Activated naive CD4-positive, alpha-beta T cell treated with anti-CD3 and anti-CD28 coated beads, Interleukin-2, amount 10 ng/mL, durations not matched to agents 7 days and 5 days (primary cell): ENCODE measurements around the gene EMCN.
"Not testable (repeated sequence)": the region's sequence is repeated elsewhere in the genome, so short reads cannot be mapped to it uniquely, and the experiment has no call there.

ENCODE experiments used
- CTCF ChIA-PET: fragments of 350-600 bp; sonication (Branson Sonifier 250); formaldehyde crosslinking; loops from one replicate; lab custom pipeline; 2021; ENCODE audit warnings: antibody characterized with exemption; lab: Charles Lee
- DNase-seq: peaks from one replicate; pipeline ENCODE4 v3.0.0-alpha.2; 2020
- H3K27ac Mint-ChIP-seq: one replicate; pipeline ENCODE4 v1.8.0; 2021; ENCODE audit warnings: mild to moderate bottlenecking, moderate library complexity, mixed read lengths
- H3K27me3 Mint-ChIP-seq: one replicate; pipeline ENCODE4 v1.8.0; 2021; ENCODE audit warnings: mild to moderate bottlenecking, mixed read lengths
- H3K36me3 Mint-ChIP-seq: one replicate; pipeline ENCODE4 v1.8.0; 2021; ENCODE audit warnings: mixed read lengths
- H3K4me1 Mint-ChIP-seq: one replicate; pipeline ENCODE4 v1.8.0; 2021; ENCODE audit warnings: mixed read lengths
- H3K4me3 Mint-ChIP-seq: one replicate; pipeline ENCODE4 v1.8.0; 2021; ENCODE audit warnings: mild to moderate bottlenecking, moderate library complexity, mixed read lengths
- H3K9me3 Mint-ChIP-seq: one replicate; pipeline ENCODE4 v1.8.0; 2021; ENCODE audit warnings: mixed read lengths

EMCN gene

GRCh38 chr4:100517864-100518341 lies at the start of gene EMCN:
EMCN (minus strand) TSS chr4:100518022; CDS start chr4:100517914, 108 bp downstream.
- H3K4me3 Mint-ChIP-seq, result no peak within 1 kb of the TSS
- no peaks in the 10 kb centered on the region for H3K9me3 Mint-ChIP-seq
- no peaks in the 10 kb centered on the region for H3K4me1 Mint-ChIP-seq
- no peaks in the 10 kb centered on the region for H3K36me3 Mint-ChIP-seq
- peaks cover 4% of the 10 kb centered on the region for H3K27me3 Mint-ChIP-seq
- no peak within 1 kb of the TSS for H3K27ac Mint-ChIP-seq
- CTCF ChIA-PET, result no interaction called here
- DNase-seq, result no peak

- DNase-seq, result no peak
- Mint-ChIP-seq H3K27me3 (no peaks in the 10 kb centered on the region), H3K4me1 (peaks cover 13% of the 10 kb centered on the region), H3K27ac (no peak overlapping the region), H3K9me3 (no peaks in the 10 kb centered on the region), H3K36me3 (no peaks in the 10 kb centered on the region), H3K4me3 (no peak overlapping the region)
- CTCF ChIA-PET, result no interaction called here
These were observed 48.6 kb upstream of the EMCN start for GRCh38 chr4:100566396-100566795.

- H3K4me3 Mint-ChIP-seq, result no peak overlapping the region
- no peak for DNase-seq
- H3K4me1 Mint-ChIP-seq, result no peaks in the 10 kb centered on the region
- no peaks in the 10 kb centered on the region for H3K36me3 Mint-ChIP-seq
- H3K9me3 Mint-ChIP-seq, result no peaks in the 10 kb centered on the region
- no peaks in the 10 kb centered on the region for H3K27me3 Mint-ChIP-seq
- H3K27ac Mint-ChIP-seq, result no peak overlapping the region
- CTCF ChIA-PET, result no interaction called here
These were observed 39.5 kb upstream of the EMCN start for GRCh38 chr4:100557306-100557705.

GRCh38 chr4:100555611-100556337 lies 38.0 kb upstream of the EMCN start:
- CTCF ChIA-PET, result interaction anchor here (0.6 to 1.0 kb wide), 2 partner anchors 15 to 462 kb away, joined by 3 read pairs; no protein-coding TSS in a partner anchor
- Mint-ChIP-seq H3K4me3 (no peak overlapping the region), H3K9me3 (no peaks in the 10 kb centered on the region), H3K27me3 (no peaks in the 10 kb centered on the region), H3K27ac (no peak overlapping the region), H3K36me3 (no peaks in the 10 kb centered on the region), H3K4me1 (no peaks in the 10 kb centered on the region)
- no peak for DNase-seq

DNA sequence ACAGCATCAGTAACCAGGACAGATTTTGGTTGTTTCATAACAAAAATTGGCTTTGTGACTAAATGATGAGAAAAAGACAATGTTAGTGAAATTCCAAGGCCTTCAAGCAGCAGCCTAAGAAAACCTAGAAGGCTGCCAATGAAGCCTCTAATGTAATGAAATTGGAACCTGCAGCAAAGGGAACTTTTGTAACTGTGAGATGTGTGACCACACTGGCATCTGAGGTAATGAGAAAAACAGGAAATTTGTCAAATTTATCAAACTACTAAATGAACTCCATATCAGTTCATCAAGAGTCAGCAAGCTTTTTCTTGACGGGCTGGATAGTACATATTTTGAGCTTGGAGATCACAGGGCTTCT lies 30.4 kb upstream of the EMCN start:
- no peak for DNase-seq
- CTCF ChIA-PET, result no interaction called here
- no peak overlapping the region for H3K4me3 Mint-ChIP-seq
- H3K36me3 Mint-ChIP-seq, result no peaks in the 10 kb centered on the region
- H3K27ac Mint-ChIP-seq, result no peak overlapping the region
- H3K9me3 Mint-ChIP-seq, result no peaks in the 10 kb centered on the region
- peaks cover 10% of the 10 kb centered on the region for H3K4me1 Mint-ChIP-seq
- H3K27me3 Mint-ChIP-seq, result no peaks in the 10 kb centered on the region

DNA sequence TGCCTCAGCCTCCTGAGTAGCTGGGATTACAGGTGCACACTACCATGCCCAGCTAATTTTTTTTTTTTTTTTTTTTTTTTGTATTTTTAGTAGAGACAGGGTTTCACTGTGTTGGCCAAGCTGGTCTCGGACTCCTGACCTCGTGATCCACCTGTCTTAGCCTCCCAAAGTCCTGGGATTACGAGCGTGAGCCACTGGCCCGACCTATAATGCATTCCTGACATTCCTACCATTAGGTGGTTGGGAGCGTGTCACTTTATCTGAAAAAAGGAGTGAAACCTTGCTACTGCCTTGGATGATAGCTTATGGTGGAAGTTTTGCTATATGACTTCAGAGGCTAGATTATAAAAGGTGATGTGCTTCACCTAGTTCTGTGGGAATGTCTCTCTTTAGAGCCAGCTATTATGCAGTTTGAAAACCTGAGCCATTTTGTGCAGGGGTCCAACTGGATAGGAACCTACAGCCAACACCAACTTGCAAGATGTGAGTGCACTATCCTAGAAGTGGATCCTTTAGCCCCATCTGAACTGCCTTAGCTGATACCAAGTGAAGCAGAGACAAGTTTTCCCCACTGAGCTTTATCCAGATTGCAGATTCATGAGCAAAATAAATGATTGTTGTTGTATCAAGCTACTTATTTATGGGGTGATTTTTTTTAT lies 29.8 kb upstream of the EMCN start:
- Mint-ChIP-seq H3K4me3 (no peak overlapping the region), H3K36me3 (no peaks in the 10 kb centered on the region), H3K27me3 (no peaks in the 10 kb centered on the region), H3K9me3 (no peaks in the 10 kb centered on the region), H3K4me1 (peaks cover 10% of the 10 kb centered on the region), H3K27ac (no peak overlapping the region)
- no peak for DNase-seq
- CTCF ChIA-PET, result no interaction called here

DNA sequence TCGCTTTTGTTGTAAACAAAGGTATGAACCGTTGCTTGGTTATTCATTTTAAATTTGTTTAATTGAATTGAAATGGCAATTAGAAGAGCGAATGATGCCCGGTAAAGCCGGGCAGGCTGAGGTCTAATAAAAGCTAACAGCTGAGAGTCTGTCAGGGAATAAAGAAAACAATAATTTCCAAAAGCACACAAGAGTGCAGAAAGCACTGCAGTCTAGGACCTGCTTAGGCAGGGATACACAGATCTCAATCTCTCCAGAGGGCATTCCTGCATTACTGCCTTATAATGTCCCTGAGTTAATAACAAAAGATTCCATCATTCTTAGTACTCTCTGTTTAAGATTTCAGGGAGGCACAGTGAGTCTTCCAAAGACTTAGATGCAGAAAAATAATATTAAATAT lies 27.6 kb upstream of the EMCN start:
- Mint-ChIP-seq H3K9me3 (no peaks in the 10 kb centered on the region), H3K27ac (no peak overlapping the region), H3K27me3 (no peaks in the 10 kb centered on the region), H3K4me1 (peaks cover 10% of the 10 kb centered on the region), H3K4me3 (no peak overlapping the region), H3K36me3 (no peaks in the 10 kb centered on the region)
- no peak for DNase-seq
- CTCF ChIA-PET, result no interaction called here

DNA sequence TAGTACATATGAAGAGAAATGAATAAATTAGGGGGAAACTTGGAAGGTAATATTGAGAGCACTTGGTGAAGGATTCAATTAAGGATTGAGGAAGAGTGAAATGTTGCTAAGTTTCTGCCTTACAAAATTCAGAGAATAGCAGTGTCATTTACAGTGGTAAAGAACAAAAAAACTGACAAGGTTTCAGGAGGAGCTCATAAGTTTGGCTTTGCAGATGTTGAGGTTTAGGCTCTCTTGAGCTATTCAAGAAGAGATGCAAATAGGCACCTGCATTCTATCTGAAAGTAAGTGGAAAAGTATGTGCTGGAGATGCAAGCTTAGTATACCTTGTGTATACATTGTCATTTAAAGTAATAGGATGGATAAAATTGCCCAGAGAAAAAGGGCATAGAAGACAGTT lies 22.3 kb upstream of the EMCN start:
- no peaks in the 10 kb centered on the region for H3K27me3 Mint-ChIP-seq
- no peaks in the 10 kb centered on the region for H3K9me3 Mint-ChIP-seq
- CTCF ChIA-PET, result no interaction called here
- H3K27ac Mint-ChIP-seq, result no peak overlapping the region
- H3K4me3 Mint-ChIP-seq, result no peak overlapping the region
- no peaks in the 10 kb centered on the region for H3K4me1 Mint-ChIP-seq
- no peak for DNase-seq
- H3K36me3 Mint-ChIP-seq, result no peaks in the 10 kb centered on the region

DNA sequence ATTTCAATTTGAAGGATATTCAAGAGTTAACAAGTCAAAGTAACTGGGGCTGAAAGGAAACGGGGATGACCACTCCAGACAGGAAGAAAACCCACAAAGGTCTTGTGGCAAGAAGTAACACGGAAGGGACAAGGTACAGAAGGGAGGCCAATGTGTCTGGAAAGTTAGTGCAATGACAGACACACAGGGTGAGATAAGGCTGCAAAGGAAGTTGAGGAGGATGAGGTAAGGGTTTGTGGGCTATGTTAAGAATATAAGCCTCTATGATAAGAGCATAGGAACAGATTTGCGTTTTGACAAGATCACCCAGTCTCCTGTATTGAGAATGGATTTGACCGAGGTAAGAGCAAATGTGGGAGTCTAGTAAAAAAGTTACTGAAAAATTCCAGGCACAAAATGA lies 21.9 kb upstream of the EMCN start:
- no peak overlapping the region for H3K4me3 Mint-ChIP-seq
- H3K27ac Mint-ChIP-seq, result no peak overlapping the region
- H3K36me3 Mint-ChIP-seq, result no peaks in the 10 kb centered on the region
- H3K27me3 Mint-ChIP-seq, result no peaks in the 10 kb centered on the region
- DNase-seq, result no peak
- no peaks in the 10 kb centered on the region for H3K4me1 Mint-ChIP-seq
- CTCF ChIA-PET, result no interaction called here
- no peaks in the 10 kb centered on the region for H3K9me3 Mint-ChIP-seq

- CTCF ChIA-PET, result no interaction called here
- no peak overlapping the region for H3K27ac Mint-ChIP-seq
- DNase-seq, result no peak
- peaks cover 4% of the 10 kb centered on the region for H3K9me3 Mint-ChIP-seq
- H3K4me1 Mint-ChIP-seq, result peaks cover 11% of the 10 kb centered on the region
- H3K4me3 Mint-ChIP-seq, result no peak overlapping the region
- H3K27me3 Mint-ChIP-seq, result no peaks in the 10 kb centered on the region
- no peaks in the 10 kb centered on the region for H3K36me3 Mint-ChIP-seq
These were observed 15.9 kb upstream of the EMCN start for GRCh38 chr4:100533741-100534140.

- not testable (repeated sequence) for H3K4me3 Mint-ChIP-seq, DNase-seq, H3K27ac Mint-ChIP-seq, H3K36me3 Mint-ChIP-seq, H3K9me3 Mint-ChIP-seq, H3K27me3 Mint-ChIP-seq
- H3K4me1 Mint-ChIP-seq, result peaks cover 11% of the 10 kb centered on the region
- CTCF ChIA-PET, result interaction anchor here (0.7 kb wide), 1 partner anchor 123 kb away, joined by 3 read pairs; no protein-coding TSS in a partner anchor
These were observed 12.3 kb upstream of the EMCN start for GRCh38 chr4:100530161-100530560.

DNA sequence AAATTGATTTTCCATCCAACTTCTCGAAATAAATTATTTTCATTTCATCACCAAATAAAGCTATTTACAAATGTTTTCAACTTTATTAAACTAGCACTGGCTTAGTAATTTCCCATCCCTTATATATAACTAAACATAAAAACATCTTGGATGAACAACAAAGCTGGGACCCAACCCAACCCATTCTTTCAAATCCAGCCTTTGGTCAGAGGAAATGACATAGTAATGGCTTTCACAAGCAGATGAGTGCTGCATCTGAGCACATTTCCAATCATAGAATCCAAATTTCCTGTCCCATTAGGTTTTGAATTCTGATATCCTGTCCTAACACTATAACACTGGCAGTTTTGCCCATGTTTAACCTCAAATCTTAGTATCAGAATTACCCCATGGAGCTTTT lies 7.9 kb upstream of the EMCN start:
- H3K9me3 Mint-ChIP-seq, result peaks cover 4% of the 10 kb centered on the region
- H3K4me1 Mint-ChIP-seq, result peaks cover 9% of the 10 kb centered on the region
- H3K27me3 Mint-ChIP-seq, result no peaks in the 10 kb centered on the region
- DNase-seq, result no peak
- CTCF ChIA-PET, result interaction anchor here (0.6 kb wide), 1 partner anchor 87 kb away, joined by 3 read pairs; no protein-coding TSS in a partner anchor
- no peaks in the 10 kb centered on the region for H3K36me3 Mint-ChIP-seq
- no peak overlapping the region for H3K27ac Mint-ChIP-seq
- H3K4me3 Mint-ChIP-seq, result no peak overlapping the region

DNA sequence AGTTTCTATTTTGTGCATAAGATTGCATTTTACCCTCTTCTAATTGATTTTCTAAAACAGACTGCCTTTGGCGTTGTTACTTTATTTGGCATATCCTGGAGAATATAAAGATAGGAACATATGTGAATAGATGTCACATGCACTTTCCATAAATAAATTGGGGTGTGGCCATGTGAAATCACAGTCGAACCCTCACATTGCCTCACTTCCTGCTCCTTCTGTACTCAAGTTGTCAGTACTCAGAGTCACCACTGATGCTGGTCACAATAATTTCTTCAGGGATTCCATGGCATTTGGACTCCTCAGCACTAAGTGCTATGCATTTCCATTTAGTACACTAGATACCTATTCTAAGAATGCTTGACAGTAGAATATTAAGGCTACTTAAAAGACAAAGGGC lies 1.4 kb upstream of the EMCN start:
- CTCF ChIA-PET, result no interaction called here
- H3K4me1 Mint-ChIP-seq, result no peaks in the 10 kb centered on the region
- H3K27ac Mint-ChIP-seq, result no peak overlapping the region
- H3K9me3 Mint-ChIP-seq, result no peaks in the 10 kb centered on the region
- H3K4me3 Mint-ChIP-seq, result no peak overlapping the region
- no peaks in the 10 kb centered on the region for H3K36me3 Mint-ChIP-seq
- no peak for DNase-seq
- H3K27me3 Mint-ChIP-seq, result peaks cover 4% of the 10 kb centered on the region

- no peak overlapping the region for H3K27ac Mint-ChIP-seq
These were observed 1.6 kb downstream of the EMCN start for GRCh38 chr4:100516225-100516624.

GRCh38 chr4:100511896-100512295 lies 5.9 kb downstream of the EMCN start:
- H3K27ac Mint-ChIP-seq, result no peak overlapping the region
- no peaks in the 10 kb centered on the region for H3K9me3 Mint-ChIP-seq

More at GRCh38 chr4:100516225-100516624, 1.6 kb downstream of the EMCN start:
- DNase-seq, result no peak
- no peaks in the 10 kb centered on the region for H3K36me3 Mint-ChIP-seq
- H3K27me3 Mint-ChIP-seq, result peaks cover 4% of the 10 kb centered on the region
- CTCF ChIA-PET, result no interaction called here
- no peaks in the 10 kb centered on the region for H3K4me1 Mint-ChIP-seq
- no peak overlapping the region for H3K4me3 Mint-ChIP-seq
- no peaks in the 10 kb centered on the region for H3K9me3 Mint-ChIP-seq

More at GRCh38 chr4:100511896-100512295, 5.9 kb downstream of the EMCN start:
- H3K4me1 Mint-ChIP-seq, result no peaks in the 10 kb centered on the region
- H3K4me3 Mint-ChIP-seq, result no peak overlapping the region
- DNase-seq, result no peak
- H3K36me3 Mint-ChIP-seq, result no peaks in the 10 kb centered on the region
- peaks cover 4% of the 10 kb centered on the region for H3K27me3 Mint-ChIP-seq
- CTCF ChIA-PET, result no interaction called here
